HepG2 (cell line): Measurements from ENCODE around the gene BBS9. TPM values are rescaled to one million over a fixed set of nuclear protein-coding genes. Genes with fewer than 3 reads are reported as not detected.

Experiments
- ATAC-seq: fragments of 200-7000 bp; cut with Tn5 transposase; 3 replicates; pipeline ENCODE4 v1.9.1; 2020; ENCODE audit warnings: mild to moderate bottlenecking, moderate library complexity
- BruUV-seq: library from RNA; stranded (reverse); fragments of 400-500 nt; replicated peaks from 2 replicates; lab custom pipeline; 2021; lab: Mats Ljungman, UMichigan
- CTCF ChIA-PET: fragments of 300-600 bp; formaldehyde crosslinking; extraction: SDS; loops from one replicate; lab custom pipeline; 2021; ENCODE audit warnings: low total read pairs, inconsistent platforms, low intra/inter-chr PET ratio; lab: Yijun Ruan, JAX
- POLR2A ChIA-PET: fragments of 350-600 bp; sonication (Branson Sonifier 250); formaldehyde crosslinking; loops from one replicate; lab custom pipeline; 2020; ENCODE audit warnings: antibody characterized with exemption, inconsistent platforms; lab: Yijun Ruan, JAX
- DNase-seq: peaks from one replicate; pipeline ENCODE4 v3.0.0-alpha.2; 2015; ENCODE audit warnings: low spot score
- FAIRE-seq: peaks from 3 replicates; lab custom pipeline; 2011; peaks lifted over from hg19 to GRCh38; lab: Jason Lieb, UNC
- H2AFZ ChIP-seq: one replicate; pipeline ENCODE4 v1.6.1; 2011; ENCODE audit warnings: low read length, inconsistent platforms
- H3K27ac ChIP-seq: fragments of 300-600 bp; 3 replicates; pipeline ENCODE4 v1.8.0; 2011; ENCODE audit warnings: mixed run types, mild to moderate bottlenecking, mixed read lengths, low read length, inconsistent platforms; ENCODE audit not compliant: insufficient read depth; ENCODE audit errors: extremely low read length
- H3K27me3 ChIP-seq, 2 experiments: fragments of 200-600 bp in 1 of 2; 2 replicates in 1 of 2; 3 replicates in 1 of 2; pipeline versions ENCODE4 v1.6.0 to v1.8.0; 2011; ENCODE audit warnings: low read length in 2 of 2, mild to moderate bottlenecking in 2 of 2, moderate library complexity in 2 of 2, inconsistent platforms in 1 of 2; ENCODE audit not compliant: insufficient read depth in 2 of 2, control insufficient read depth in 1 of 2
- H3K36me3 ChIP-seq, 2 experiments: fragments of 200-600 bp in 1 of 2; replicated peaks in 1 of 2; 2 replicates in 1 of 2; 3 replicates in 1 of 2; pipeline versions ENCODE4 v1.5.1 to v1.8.0; 2011; ENCODE audit warnings: low read length in 2 of 2, inconsistent platforms in 1 of 2; ENCODE audit not compliant: insufficient read depth in 2 of 2, control insufficient read depth in 1 of 2
- H3K4me1 ChIP-seq: 2 replicates; pipeline ENCODE4 v1.5.1; 2012; ENCODE audit warnings: low read length, inconsistent platforms; ENCODE audit not compliant: insufficient read depth
- H3K4me2 ChIP-seq: 2 replicates; pipeline ENCODE4 v1.6.0; 2011; ENCODE audit warnings: low read depth, low read length, inconsistent platforms
- H3K4me3 ChIP-seq, 3 experiments: fragments of 200-600 bp in 1 of 3; sonication (generic), shearing (Covaris generic) in 1 of 3; replicated peaks in 1 of 3; 2 replicates each; pipeline ENCODE4 v1.5.1; 2011 to 2016; ENCODE audit warnings: low read length in 3 of 3, inconsistent platforms in 2 of 3, low read depth in 2 of 3, mild to moderate bottlenecking in 2 of 3, control low read depth in 1 of 3, mixed read lengths in 1 of 3; ENCODE audit not compliant: insufficient read depth in 1 of 3
- H3K79me2 ChIP-seq: one replicate; pipeline ENCODE4 v1.6.1; 2011; ENCODE audit warnings: low read length, inconsistent platforms; ENCODE audit not compliant: insufficient read depth
- H3K9ac ChIP-seq: 2 replicates; pipeline ENCODE4 v1.6.0; 2011; ENCODE audit warnings: mild to moderate bottlenecking, low read depth, low read length, inconsistent platforms; ENCODE audit not compliant: insufficient read depth
- H3K9me3 ChIP-seq: 2 replicates; pipeline ENCODE4 v1.5.1; 2012; ENCODE audit warnings: mild to moderate bottlenecking, low read length
- H4K20me1 ChIP-seq: 2 replicates; pipeline ENCODE4 v1.6.0; 2011; ENCODE audit warnings: inconsistent platforms, mild to moderate bottlenecking, low read length, moderate library complexity; ENCODE audit not compliant: insufficient read depth
- ATRX ChIP-seq: sonication (generic); formaldehyde crosslinking; IDR thresholded peaks from 2 replicates; pipeline ENCODE4 v1.4.0; 2020; ENCODE audit warnings: missing genetic modification reagents, borderline replicate concordance
- BRCA1 ChIP-seq: sonication (generic); formaldehyde crosslinking; IDR thresholded peaks from 2 replicates; pipeline ENCODE4 v1.4.0; 2020; ENCODE audit warnings: missing genetic modification reagents
- CHCHD3 ChIP-seq: sonication (generic); formaldehyde crosslinking; IDR thresholded peaks from 2 replicates; pipeline ENCODE4 v1.8.0; 2022; ENCODE audit warnings: mild to moderate bottlenecking, missing genetic modification reagents, moderate library complexity
- ESRRA ChIP-seq: sonication (generic); formaldehyde crosslinking; IDR thresholded peaks from 2 replicates; pipeline ENCODE4 v1.5.1; 2020; ENCODE audit warnings: mild to moderate bottlenecking, low read depth, missing genetic modification reagents
- FOSL1 ChIP-seq: sonication (generic); formaldehyde crosslinking; IDR thresholded peaks from 2 replicates; pipeline ENCODE4 v1.9.0; 2021; ENCODE audit warnings: missing genetic modification reagents, borderline replicate concordance
- HIVEP1 ChIP-seq: sonication (generic); formaldehyde crosslinking; IDR thresholded peaks from 2 replicates; pipeline ENCODE4 v1.4.0; 2020; ENCODE audit warnings: mild to moderate bottlenecking, missing genetic modification reagents
- KDM2A ChIP-seq: sonication (generic); formaldehyde crosslinking; IDR thresholded peaks from 2 replicates; pipeline ENCODE4 v1.4.0; 2020; ENCODE audit warnings: low read depth, missing genetic modification reagents, borderline replicate concordance
- MED1 ChIP-seq: sonication (generic); formaldehyde crosslinking; IDR thresholded peaks from 2 replicates; pipeline ENCODE4 v1.4.0; 2020; ENCODE audit warnings: missing genetic modification reagents
- PTBP1 ChIP-seq: fragments of 200-400 bp; formaldehyde crosslinking; IDR thresholded peaks from 2 replicates; pipeline ENCODE4 v1.6.1; 2018; ENCODE audit warnings: low read length, low read depth; ENCODE audit not compliant: poor library complexity, severe bottlenecking
- RFX5 ChIP-seq: IDR thresholded peaks from 2 replicates; pipeline ENCODE4 v1.6.1; 2011; ENCODE audit warnings: low read depth, low read length, improper control_type of control experiment
- SP140L ChIP-seq: sonication (generic); formaldehyde crosslinking; IDR thresholded peaks from 2 replicates; pipeline ENCODE4 v1.4.0; 2020; ENCODE audit warnings: missing genetic modification reagents, borderline replicate concordance
- WGBS: methylation state at CpG from one replicate; pipeline ENCODE4 v1.1.6; 2017; ENCODE audit warnings: low lambda C conversion rate; 5-methylcytosine and 5-hydroxymethylcytosine counted together
- in situ Hi-C: cut with HindIII; loops from 2 replicates; pipeline ENCODE4 v1.10.0; 2017; ENCODE audit warnings: low pct_unique_long_range_greater_than_20kb; ENCODE audit not compliant: extremely low pct_ligation_motif_present
- intact Hi-C: fragments of 100-400 bp; cut with micrococcal nuclease; formaldehyde crosslinking; loops from one replicate; pipeline ENCODE4 v1.10.0; 2022; ENCODE audit not compliant: unreplicated experiment
- polyA plus RNA-seq, 8 experiments: library from polyadenylated mRNA; depleted of rRNA in 3 of 8; stranded (reverse) in 7 of 8; unstranded in 1 of 8; fragments of >200 nt; fragmentation: Illumina TruSeq in 4 of 8; extraction: Trizol in 4 of 8; gene quantifications; 2 replicates each; pipeline versions ENCODE4 v1.2.1 to v1.2.3, GENCODE V29; 2011 to 2016; ENCODE audit warnings: low read depth in 4 of 8, missing spikeins in 1 of 8, mixed read lengths in 1 of 8; ENCODE audit not compliant: insufficient read depth in 1 of 8
- total RNA-seq, 5 experiments: library from RNA; depleted of rRNA; stranded (reverse); fragments of >200 nt; fragmentation: Illumina TruSeq; extraction: Trizol; gene quantifications; 2 replicates each; pipeline ENCODE4 v1.2.3, GENCODE V29; 2016; ENCODE audit warnings: low read depth in 1 of 5
- TF ChIP-seq, protein P1 (sequence below): sonication (generic); formaldehyde crosslinking; IDR thresholded peaks from 2 replicates; pipeline ENCODE4 v1.5.1; 2020; ENCODE audit warnings: mild to moderate bottlenecking, missing genetic modification reagents, borderline replicate concordance
- TF ChIP-seq, protein P2 (sequence below): sonication (generic); formaldehyde crosslinking; IDR thresholded peaks from 2 replicates; pipeline ENCODE4 v1.4.0; 2020; ENCODE audit warnings: missing genetic modification reagents
- TF ChIP-seq, protein P3 (sequence below): sonication (generic); formaldehyde crosslinking; IDR thresholded peaks from 2 replicates; pipeline ENCODE4 v1.4.0; 2020; ENCODE audit warnings: mild to moderate bottlenecking, missing genetic modification reagents, borderline replicate concordance
- TF ChIP-seq, protein P4 (sequence below): sonication (generic); formaldehyde crosslinking; IDR thresholded peaks from 2 replicates; pipeline ENCODE4 v1.8.0; 2022; ENCODE audit warnings: missing genetic modification reagents, mild to moderate bottlenecking, inconsistent platforms, borderline replicate concordance

The BBS9 gene
- total and polyA plus RNA-seq, 2 of the 13 experiments (the other 11 are each of a cell fraction or from before 2014, with no cell fraction given) = 5.1 to 7.8 TPM

DNA sequence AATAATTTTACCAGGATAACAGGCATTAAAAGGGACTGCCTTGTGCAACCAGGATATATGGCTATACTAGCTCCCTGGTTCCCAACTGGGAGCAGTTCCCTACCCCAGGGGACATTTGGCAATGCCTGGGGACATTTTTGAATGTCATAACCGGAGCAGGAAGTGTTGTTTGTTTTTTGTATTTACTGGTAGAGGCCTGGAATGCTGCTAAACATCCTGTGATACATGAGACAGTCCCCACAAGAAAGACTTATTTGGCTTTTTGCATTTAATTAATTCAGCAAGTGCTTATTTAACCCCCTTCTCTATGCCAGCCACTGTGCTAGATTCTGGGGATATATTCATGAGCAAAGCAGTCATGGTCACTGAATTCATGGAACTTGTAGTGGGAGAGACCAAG lies 181.2 kb downstream of the BBS9 start:
- H3K79me2 ChIP-seq = no peaks in the 10 kb centered on the region
- no peaks in the 10 kb centered on the region for H3K9me3 ChIP-seq
- no peak for FAIRE-seq
- no peak overlapping the region for H2AFZ ChIP-seq
- H3K27me3 ChIP-seq = no peaks in the 10 kb centered on the region
- no peak for DNase-seq
- CTCF ChIA-PET = no interaction called here
- no peak overlapping the region for H3K27ac ChIP-seq
- BruUV-seq = no TSS peak
- no peaks in the 10 kb centered on the region for H4K20me1 ChIP-seq
- no peaks in the 10 kb centered on the region for H3K36me3 ChIP-seq
- POLR2A ChIA-PET = no interaction called here
- no peaks in the 10 kb centered on the region for H3K4me1 ChIP-seq
- H3K9ac ChIP-seq = no peak overlapping the region
- ATAC-seq = no peak
- no peak overlapping the region for H3K4me3 ChIP-seq
- WGBS = 54% methylated on average over 1 of the region's 1 CpG
- H3K4me2 ChIP-seq = no peak overlapping the region
- in situ Hi-C loops (no loop called here), intact Hi-C loops (no loop called here)
- TF ChIP-seq PTBP1 = no peak
- TF ChIP-seq SP140L (CRISPR knock-in tag) = no peak
- no peak for TF ChIP-seq FOSL1
- no peak for TF ChIP-seq HIVEP1 (CRISPR knock-in tag)
- TF ChIP-seq CHCHD3 (CRISPR knock-in tag) = no peak
- TF ChIP-seq KDM2A (CRISPR knock-in tag) = no peak
- TF ChIP-seq MED1 (CRISPR knock-in tag) = no peak
- TF ChIP-seq, protein P1, sequence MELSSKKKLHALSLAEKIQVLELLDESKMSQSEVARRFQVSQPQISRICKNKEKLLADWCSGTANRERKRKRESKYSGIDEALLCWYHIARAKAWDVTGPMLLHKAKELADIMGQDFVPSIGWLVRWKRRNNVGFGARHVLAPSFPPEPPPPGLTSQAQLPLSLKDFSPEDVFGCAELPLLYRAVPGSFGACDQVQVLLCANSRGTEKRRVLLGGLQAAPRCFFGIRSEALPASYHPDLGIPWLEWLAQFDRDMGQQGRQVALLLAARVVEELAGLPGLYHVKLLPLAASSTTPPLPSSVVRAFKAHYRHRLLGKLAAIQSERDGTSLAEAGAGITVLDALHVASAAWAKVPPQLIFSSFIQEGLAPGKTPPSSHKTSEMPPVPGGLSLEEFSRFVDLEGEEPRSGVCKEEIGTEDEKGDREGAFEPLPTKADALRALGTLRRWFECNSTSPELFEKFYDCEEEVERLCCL (CRISPR knock-in tag) = no peak
- TF ChIP-seq, protein P2, sequence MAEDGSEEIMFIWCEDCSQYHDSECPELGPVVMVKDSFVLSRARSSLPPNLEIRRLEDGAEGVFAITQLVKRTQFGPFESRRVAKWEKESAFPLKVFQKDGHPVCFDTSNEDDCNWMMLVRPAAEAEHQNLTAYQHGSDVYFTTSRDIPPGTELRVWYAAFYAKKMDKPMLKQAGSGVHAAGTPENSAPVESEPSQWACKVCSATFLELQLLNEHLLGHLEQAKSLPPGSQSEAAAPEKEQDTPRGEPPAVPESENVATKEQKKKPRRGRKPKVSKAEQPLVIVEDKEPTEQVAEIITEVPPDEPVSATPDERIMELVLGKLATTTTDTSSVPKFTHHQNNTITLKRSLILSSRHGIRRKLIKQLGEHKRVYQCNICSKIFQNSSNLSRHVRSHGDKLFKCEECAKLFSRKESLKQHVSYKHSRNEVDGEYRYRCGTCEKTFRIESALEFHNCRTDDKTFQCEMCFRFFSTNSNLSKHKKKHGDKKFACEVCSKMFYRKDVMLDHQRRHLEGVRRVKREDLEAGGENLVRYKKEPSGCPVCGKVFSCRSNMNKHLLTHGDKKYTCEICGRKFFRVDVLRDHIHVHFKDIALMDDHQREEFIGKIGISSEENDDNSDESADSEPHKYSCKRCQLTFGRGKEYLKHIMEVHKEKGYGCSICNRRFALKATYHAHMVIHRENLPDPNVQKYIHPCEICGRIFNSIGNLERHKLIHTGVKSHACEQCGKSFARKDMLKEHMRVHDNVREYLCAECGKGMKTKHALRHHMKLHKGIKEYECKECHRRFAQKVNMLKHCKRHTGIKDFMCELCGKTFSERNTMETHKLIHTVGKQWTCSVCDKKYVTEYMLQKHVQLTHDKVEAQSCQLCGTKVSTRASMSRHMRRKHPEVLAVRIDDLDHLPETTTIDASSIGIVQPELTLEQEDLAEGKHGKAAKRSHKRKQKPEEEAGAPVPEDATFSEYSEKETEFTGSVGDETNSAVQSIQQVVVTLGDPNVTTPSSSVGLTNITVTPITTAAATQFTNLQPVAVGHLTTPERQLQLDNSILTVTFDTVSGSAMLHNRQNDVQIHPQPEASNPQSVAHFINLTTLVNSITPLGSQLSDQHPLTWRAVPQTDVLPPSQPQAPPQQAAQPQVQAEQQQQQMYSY (CRISPR knock-in tag) = no peak
- TF ChIP-seq, protein P3, sequence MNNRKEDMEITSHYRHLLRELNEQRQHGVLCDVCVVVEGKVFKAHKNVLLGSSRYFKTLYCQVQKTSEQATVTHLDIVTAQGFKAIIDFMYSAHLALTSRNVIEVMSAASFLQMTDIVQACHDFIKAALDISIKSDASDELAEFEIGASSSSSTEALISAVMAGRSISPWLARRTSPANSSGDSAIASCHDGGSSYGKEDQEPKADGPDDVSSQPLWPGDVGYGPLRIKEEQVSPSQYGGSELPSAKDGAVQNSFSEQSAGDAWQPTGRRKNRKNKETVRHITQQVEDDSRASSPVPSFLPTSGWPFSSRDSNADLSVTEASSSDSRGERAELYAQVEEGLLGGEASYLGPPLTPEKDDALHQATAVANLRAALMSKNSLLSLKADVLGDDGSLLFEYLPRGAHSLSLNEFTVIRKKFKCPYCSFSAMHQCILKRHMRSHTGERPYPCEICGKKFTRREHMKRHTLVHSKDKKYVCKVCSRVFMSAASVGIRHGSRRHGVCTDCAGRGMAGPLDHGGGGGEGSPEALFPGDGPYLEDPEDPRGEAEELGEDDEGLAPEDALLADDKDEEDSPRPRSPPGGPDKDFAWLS (CRISPR knock-in tag) = no peak
- TF ChIP-seq ESRRA (CRISPR knock-in tag) = no peak
- TF ChIP-seq ATRX (CRISPR knock-in tag) = no peak
- no peak for TF ChIP-seq RFX5
- no peak for TF ChIP-seq BRCA1 (CRISPR knock-in tag)
- TF ChIP-seq, protein P4, sequence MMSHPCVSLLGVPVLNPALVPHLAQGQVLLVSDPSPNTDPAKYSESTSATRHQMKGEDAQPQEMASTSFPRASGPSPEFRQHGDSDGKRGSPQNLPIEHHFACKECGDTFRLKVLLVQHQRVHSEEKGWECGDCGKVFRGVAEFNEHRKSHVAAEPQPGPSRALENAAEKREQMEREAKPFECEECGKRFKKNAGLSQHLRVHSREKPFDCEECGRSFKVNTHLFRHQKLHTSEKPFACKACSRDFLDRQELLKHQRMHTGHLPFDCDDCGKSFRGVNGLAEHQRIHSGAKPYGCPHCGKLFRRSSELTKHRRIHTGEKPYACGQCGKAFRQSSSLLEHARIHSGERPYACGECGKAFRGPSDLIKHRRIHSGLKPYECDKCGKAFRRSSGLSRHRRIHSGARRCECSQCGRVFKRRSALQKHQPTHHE (CRISPR knock-in tag) = no peak
